GM12891 (cell line): Measurements from ENCODE around the gene USP31.

Source experiments
- POLR2A ChIP-seq: IDR thresholded peaks from 2 replicates; pipeline ENCODE4 v1.6.1; 2011; ENCODE audit warnings: low read depth, low read length, control low read depth
- POLR2AphosphoS5 ChIP-seq: IDR thresholded peaks from 2 replicates; pipeline ENCODE4 v1.6.1; 2011; ENCODE audit warnings: low read depth, low read length, control low read depth
- SPI1 ChIP-seq: IDR thresholded peaks from 2 replicates; pipeline ENCODE4 v1.6.1; 2011; ENCODE audit warnings: low read depth, low read length, control low read depth
- TAF1 ChIP-seq: IDR thresholded peaks from 2 replicates; pipeline ENCODE4 v1.6.1; 2011; ENCODE audit warnings: low read depth, low read length, control low read depth

DNA sequence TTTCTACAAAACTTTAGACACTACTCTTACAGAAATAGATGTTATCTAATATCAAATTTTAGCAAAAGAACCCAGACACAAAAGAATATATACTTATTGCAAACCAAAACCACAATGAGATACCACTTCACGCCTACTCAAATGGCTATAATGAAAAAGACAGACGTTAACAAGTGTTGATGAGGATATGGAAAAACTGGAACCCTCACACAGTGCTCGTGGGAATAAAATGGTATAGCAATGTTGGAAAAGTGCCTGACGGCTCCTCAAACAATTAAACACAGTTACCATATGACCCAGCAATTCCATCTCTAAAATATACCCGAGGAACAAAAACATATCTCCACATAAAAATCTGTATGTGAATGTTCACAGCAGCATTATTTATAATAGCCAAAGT is 27.1 kb downstream of the USP31 start:
- TF ChIP-seq POLR2A (no peak), SPI1 (no peak), TAF1 (no peak), POLR2AphosphoS5 (no peak)
